ENCODE data around the gene CNTRL. TPM values are rescaled to one million over a fixed set of nuclear protein-coding genes. Genes with fewer than 3 reads are reported as not detected.
A peak's percentile ranks its signal among the peaks of the same experiment; 100 is the strongest.

Gene CNTRL
- total RNA-seq, 1 donor from 2014 or later: 23.3 TPM

GRCh38 chr9:121050128-121050988, 24.4 kb upstream of the CNTRL start, which contains the start of gene C5:
TSS of gene C5 (minus strand) at chr9:121050275. CDS start at chr9:121050246, 29 bp downstream.
- no peak for TF ChIP-seq CTCF (IDR thresholded peaks at IDR 0.05; ENCODE audit: unreplicated experiment)
- H3K27ac Mint-ChIP-seq: no peak within 1 kb of the TSS
- H3K36me3 Mint-ChIP-seq: peaks cover 3% of the 10 kb centered on the region
- H3K27me3 Mint-ChIP-seq (ENCODE audit: low read depth): no peaks in the 10 kb centered on the region
- no peak within 1 kb of the TSS for H3K4me3 Mint-ChIP-seq
- peaks cover 5% of the 10 kb centered on the region for H3K4me1 Mint-ChIP-seq
- no peaks in the 10 kb centered on the region for H3K9me3 Mint-ChIP-seq
- no peak for DNase-seq (ENCODE audit: low spot score in 2 of 2, unreplicated experiment in 2 of 2)

- no peak overlapping the region for H3K27ac Mint-ChIP-seq
- H3K4me1 Mint-ChIP-seq: peaks cover 5% of the 10 kb centered on the region
Observed at GRCh38 chr9:121053544-121053943, 21.2 kb upstream of the CNTRL start.

GRCh38 chr9:121055642-121056143, 19.1 kb upstream of the CNTRL start:
- Mint-ChIP-seq H3K27me3 (ENCODE audit: low read depth) (no peaks in the 10 kb centered on the region), H3K36me3 (peaks cover 3% of the 10 kb centered on the region), H3K9me3 (peaks cover 8% of the 10 kb centered on the region), H3K27ac (no peak overlapping the region), H3K4me3 (no peak overlapping the region), H3K4me1 (peaks cover 5% of the 10 kb centered on the region)
- DNase-seq (ENCODE audit: low spot score in 2 of 2, unreplicated experiment in 2 of 2): no peak
- TF ChIP-seq CTCF (IDR thresholded peaks at IDR 0.05; ENCODE audit: unreplicated experiment): peak; percentile 29

More at GRCh38 chr9:121053544-121053943, 21.2 kb upstream of the CNTRL start:
- Mint-ChIP-seq H3K27me3 (ENCODE audit: low read depth) (no peaks in the 10 kb centered on the region), H3K36me3 (peaks cover 3% of the 10 kb centered on the region), H3K9me3 (peaks cover 8% of the 10 kb centered on the region), H3K4me3 (no peak overlapping the region)
- TF ChIP-seq CTCF (IDR thresholded peaks at IDR 0.05; ENCODE audit: unreplicated experiment): no peak
- DNase-seq (ENCODE audit: low spot score in 2 of 2, unreplicated experiment in 2 of 2): no peak

GRCh38 chr9:121057821-121058220, 16.9 kb upstream of the CNTRL start:
- DNase-seq (ENCODE audit: low spot score in 2 of 2, unreplicated experiment in 2 of 2): no peak
- Mint-ChIP-seq H3K27me3 (ENCODE audit: low read depth) (no peaks in the 10 kb centered on the region), H3K36me3 (peaks cover 3% of the 10 kb centered on the region), H3K9me3 (peaks cover 8% of the 10 kb centered on the region), H3K4me1 (peaks cover 16% of the 10 kb centered on the region), H3K4me3 (no peak overlapping the region), H3K27ac (no peak overlapping the region)
- TF ChIP-seq CTCF (IDR thresholded peaks at IDR 0.05; ENCODE audit: unreplicated experiment): no peak

GRCh38 chr9:121059513-121059912, 15.2 kb upstream of the CNTRL start:
- no peak overlapping the region for H3K27ac Mint-ChIP-seq
- H3K4me1 Mint-ChIP-seq: peaks cover 21% of the 10 kb centered on the region
- no peak for TF ChIP-seq CTCF (IDR thresholded peaks at IDR 0.05; ENCODE audit: unreplicated experiment)
- no peak overlapping the region for H3K4me3 Mint-ChIP-seq
- H3K36me3 Mint-ChIP-seq: peaks cover 3% of the 10 kb centered on the region
- DNase-seq (ENCODE audit: low spot score in 2 of 2, unreplicated experiment in 2 of 2): no peak
- H3K9me3 Mint-ChIP-seq: peaks cover 8% of the 10 kb centered on the region
- H3K27me3 Mint-ChIP-seq (ENCODE audit: low read depth): no peaks in the 10 kb centered on the region
